A549 (cell line): ENCODE results near the gene GRID1. TPM values are rescaled to one million over a fixed set of nuclear protein-coding genes. Genes with fewer than 3 reads are reported as not detected.

Source experiments
- ATAC-seq, 2 experiments: fragments of 200-7000 bp in 1 of 2; fragments of >200 bp in 1 of 2; cut with Nextera tagmentation in 1 of 2; cut with Tn5 transposase in 1 of 2; 3 replicates each; pipeline versions ENCODE4 v1.8.0 to v1.9.1; 2018 to 2020; ENCODE audit warnings: mild to moderate bottlenecking in 1 of 2, moderate library complexity in 1 of 2
- CTCF ChIA-PET: fragments of 300-600 bp; sonication (Branson Sonifier 250); formaldehyde crosslinking; extraction: SDS; loops from one replicate; lab custom pipeline; 2021; ENCODE audit warnings: antibody characterized with exemption, inconsistent platforms; lab: Yijun Ruan, JAX
- POLR2A ChIA-PET: fragments of 350-600 bp; formaldehyde crosslinking; extraction: SDS; loops from one replicate; lab custom pipeline; 2021; ENCODE audit warnings: antibody characterized with exemption, inconsistent platforms; lab: Yijun Ruan, JAX
- DNase-seq, 2 experiments: peaks; one replicate each; pipeline versions ENCODE4 v3.0.0 to v3.0.0-alpha.2; 2011 to 2016; ENCODE audit warnings: low read depth in 1 of 2, low spot score in 1 of 2
- FAIRE-seq: peaks from 2 replicates; lab custom pipeline; 2011; peaks lifted over from hg19 to GRCh38; lab: Jason Lieb, UNC
- H3K27ac ChIP-seq, 2 experiments: fragments of >200 bp; sonication (Bioruptor Twin); formaldehyde crosslinking; 3 replicates each; pipeline ENCODE4 v1.5.1; 2016 to 2017
- H3K4me1 ChIP-seq: fragments of >200 bp; sonication (Bioruptor Twin); formaldehyde crosslinking; 3 replicates; pipeline ENCODE4 v1.6.1; 2016
- H3K4me2 ChIP-seq: fragments of >200 bp; sonication (Bioruptor Twin); formaldehyde crosslinking; 3 replicates; pipeline ENCODE4 v1.6.1; 2016
- H3K4me3 ChIP-seq: fragments of >200 bp; sonication (Bioruptor Twin); formaldehyde crosslinking; 3 replicates; pipeline ENCODE4 v1.5.1; 2016
- H3K9me3 ChIP-seq: fragments of >200 bp; sonication (Bioruptor Twin); formaldehyde crosslinking; 3 replicates; pipeline ENCODE4 v1.6.1; 2016
- BCL3 ChIP-seq: fragments of >200 bp; sonication (Bioruptor Twin); formaldehyde crosslinking; IDR thresholded peaks from 3 replicates; pipeline ENCODE4 v1.6.1; 2016
- BHLHE40 ChIP-seq: IDR thresholded peaks from 2 replicates; pipeline ENCODE4 v1.6.1; 2012; ENCODE audit warnings: low read depth, low read length, inconsistent platforms
- CBX2 ChIP-seq: fragments of 200-600 bp; sonication (generic); IDR thresholded peaks from 2 replicates; pipeline ENCODE4 v1.6.1; 2016; ENCODE audit warnings: low read depth, mild to moderate bottlenecking, borderline replicate concordance
- CBX8 ChIP-seq: fragments of 200-600 bp; sonication (generic); IDR thresholded peaks from 2 replicates; pipeline ENCODE4 v1.6.1; 2016
- CEBPB ChIP-seq, 2 experiments: fragments of >200 bp in 1 of 2; sonication (Bioruptor Twin) in 1 of 2; formaldehyde crosslinking in 1 of 2; IDR thresholded peaks; 2 replicates each; pipeline ENCODE4 v1.6.1; 2012 to 2016
- CHD2 ChIP-seq: fragments of 150-350 bp; IDR thresholded peaks from 2 replicates; pipeline ENCODE4 v1.6.1; 2014; ENCODE audit warnings: low read length; ENCODE audit not compliant: partially characterized antibody
- CHD4 ChIP-seq: fragments of 200-600 bp; sonication (generic); IDR thresholded peaks from 2 replicates; pipeline ENCODE4 v1.6.1; 2016; ENCODE audit warnings: antibody characterized with exemption, mild to moderate bottlenecking, borderline replicate concordance
- CTCF ChIP-seq: fragments of >200 bp; sonication (Bioruptor Twin); formaldehyde crosslinking; IDR thresholded peaks from 3 replicates; pipeline ENCODE4 v1.5.1; 2016
- E2F6 ChIP-seq: IDR thresholded peaks from 2 replicates; pipeline ENCODE4 v1.6.1; 2012; ENCODE audit warnings: low read depth, borderline replicate concordance
- ESRRA ChIP-seq: fragments of 150-350 bp; IDR thresholded peaks from 2 replicates; pipeline ENCODE4 v1.6.1; 2014; ENCODE audit warnings: mild to moderate bottlenecking, low read length, borderline replicate concordance
- GATA3 ChIP-seq: IDR thresholded peaks from 2 replicates; pipeline ENCODE4 v1.6.1; 2012; ENCODE audit warnings: borderline replicate concordance
- HEYL ChIP-seq: fragments of 250-450 bp; sonication (Bioruptor Pico); IDR thresholded peaks from 2 replicates; pipeline ENCODE4 v1.8.0; 2021; ENCODE audit warnings: mild to moderate bottlenecking, moderate library complexity
- HOXB13 ChIP-seq: fragments of 250-450 bp; sonication (Bioruptor Pico); IDR thresholded peaks from 2 replicates; pipeline ENCODE4 v1.5.0; 2020; ENCODE audit warnings: low read depth, mild to moderate bottlenecking, moderate library complexity
- KDM1A ChIP-seq: fragments of 200-600 bp; sonication (generic); IDR thresholded peaks from 2 replicates; pipeline ENCODE4 v1.6.1; 2016; ENCODE audit warnings: low read depth, mild to moderate bottlenecking
- MAFK ChIP-seq: fragments of 450-650 bp; IDR thresholded peaks from 2 replicates; pipeline ENCODE4 v1.6.1; 2014; ENCODE audit not compliant: partially characterized antibody
- NPAS2 ChIP-seq: fragments of 250-450 bp; sonication (Bioruptor Pico); IDR thresholded peaks from 2 replicates; pipeline ENCODE4 v1.8.0; 2022; ENCODE audit warnings: mild to moderate bottlenecking, moderate library complexity, borderline replicate concordance
- PBX3 ChIP-seq: IDR thresholded peaks from 2 replicates; pipeline ENCODE4 v1.6.1; 2012
- RAD21 ChIP-seq, 2 experiments: fragments of >200 bp in 1 of 2; sonication (Bioruptor Twin) in 1 of 2; formaldehyde crosslinking in 1 of 2; IDR thresholded peaks in 1 of 2; conservative IDR thresholded peaks in 1 of 2; 2 replicates in 1 of 2; 3 replicates in 1 of 2; pipeline ENCODE4 v1.6.1; 2012 to 2018; ENCODE audit warnings: inconsistent platforms in 1 of 2
- RCOR1 ChIP-seq: fragments of 150-350 bp; IDR thresholded peaks from 2 replicates; pipeline ENCODE4 v1.6.1; 2014; ENCODE audit warnings: antibody characterized with exemption, low read length, low read depth
- ZSCAN20 ChIP-seq: fragments of 250-450 bp; sonication (Bioruptor Pico); IDR thresholded peaks from 2 replicates; pipeline ENCODE4 v1.8.0; 2022; ENCODE audit warnings: mild to moderate bottlenecking, moderate library complexity
- whole genome bisulfite sequencing: methylation state at CpG from one replicate; pipeline ENCODE4 v1.1.6; 2017; ENCODE audit errors: missing lambda C conversion rate; 5-methylcytosine and 5-hydroxymethylcytosine counted together
- polyA plus RNA-seq, 4 experiments: library from polyadenylated mRNA; depleted of rRNA in 3 of 4; stranded (reverse); fragments of >200 nt; fragmentation: RNase III in 1 of 4; extraction: RNeasy Plus Mini Kit Qiagen cat#74134 plus additional on column Dnase treatment in 1 of 4; gene quantifications; 2 replicates in 3 of 4; 3 replicates in 1 of 4; pipeline ENCODE4 v1.2.3, GENCODE V29; 2011 to 2017

Gene GRID1
- polyA plus RNA-seq, 2 of the 4 experiments (the other 2 are of a cell fraction) = 0.14 to 0.30 TPM

GRCh38 chr10:86254526-86255174 is 111.9 kb downstream of the GRID1 start:
- ATAC-seq = peak; percentile 65 to 74; a peak in 5 of 6 replicates
- TF ChIP-seq CHD4 (no peak), E2F6 (no peak), RAD21 (conservative IDR thresholded peaks at IDR 0.05 in 1 of 2, IDR thresholded peaks at IDR 0.05 in 1 of 2) (no peak), CBX8 (no peak), ZSCAN20 (CRISPR knock-in tag) (no peak), NPAS2 (no peak), MAFK (no peak), CTCF (no peak), RCOR1 (no peak), CBX2 (no peak), HEYL (CRISPR knock-in tag) (no peak)
- TF ChIP-seq, all 56 proteins: peak for 0
- Histone ChIP-seq H3K4me3 (no peak overlapping the region), H3K27ac (no peak overlapping the region), H3K9me3 (no peaks in the 10 kb centered on the region), H3K4me2 (no peak overlapping the region), H3K4me1 (peaks cover 5% of the 10 kb centered on the region; the same call in 1 of the 3 replicates)
- WGBS = 12% methylated on average over 6 of the region's 6 CpGs
- ChIA-PET CTCF (interaction anchor here (1.5 kb wide), 1 partner anchor 30 kb away, joined by 3 read pairs; no protein-coding TSS in a partner anchor), POLR2A (no interaction called here)
- FAIRE-seq (no peak), DNase-seq (peak; percentile 43 to 59)

- TF ChIP-seq BHLHE40 (no peak), HOXB13 (no peak), GATA3 (no peak), CHD2 (no peak), PBX3 (no peak)
- CTCF ChIA-PET = no interaction called here
- Histone ChIP-seq H3K4me1 (peaks cover 5% of the 10 kb centered on the region; the same call in 1 of the 3 replicates), H3K4me2 (no peak overlapping the region), H3K4me3 (no peak overlapping the region), H3K9me3 (no peaks in the 10 kb centered on the region), H3K27ac (no peak overlapping the region)
- POLR2A ChIA-PET = no interaction called here
- no peak for FAIRE-seq
- no peak for ATAC-seq
- DNase-seq = no peak
Measured at GRCh38 chr10:86254081-86254480, 112.5 kb downstream of the GRID1 start.

GRCh38 chr10:86253091-86254072 is 113.2 kb downstream of the GRID1 start:
- Histone ChIP-seq H3K4me3 (no peak overlapping the region), H3K4me1 (peaks cover 5% of the 10 kb centered on the region; the same call in 1 of the 3 replicates), H3K4me2 (no peak overlapping the region), H3K27ac (no peak overlapping the region), H3K9me3 (no peaks in the 10 kb centered on the region)
- ATAC-seq (peak in 1 of 2 experiments; percentile 42; a peak in 2 of 6 replicates), FAIRE-seq (no peak), DNase-seq (no peak)
- CTCF ChIA-PET = interaction anchor here (1.1 kb wide), 1 partner anchor 9 kb away, joined by 6 read pairs; no protein-coding TSS in a partner anchor
- no peak for TF ChIP-seq CEBPB (IDR thresholded peaks at IDR 0.05)
- no peak for TF ChIP-seq KDM1A
- TF ChIP-seq E2F6 = no peak
- TF ChIP-seq ESRRA = no peak
- no peak for TF ChIP-seq ZSCAN20 (CRISPR knock-in tag)
- TF ChIP-seq BCL3 = no peak
- WGBS = 37% methylated on average over 13 of the region's 14 CpGs
- POLR2A ChIA-PET = no interaction called here
